ENCODE results near the gene NFKBIA. TPM values are rescaled to one million over a fixed set of nuclear protein-coding genes. Genes with fewer than 3 reads are reported as not detected.

The NFKBIA gene
- total RNA-seq, 2 donors from 2014 or later, result 1,092 to 1,804 TPM

DNA sequence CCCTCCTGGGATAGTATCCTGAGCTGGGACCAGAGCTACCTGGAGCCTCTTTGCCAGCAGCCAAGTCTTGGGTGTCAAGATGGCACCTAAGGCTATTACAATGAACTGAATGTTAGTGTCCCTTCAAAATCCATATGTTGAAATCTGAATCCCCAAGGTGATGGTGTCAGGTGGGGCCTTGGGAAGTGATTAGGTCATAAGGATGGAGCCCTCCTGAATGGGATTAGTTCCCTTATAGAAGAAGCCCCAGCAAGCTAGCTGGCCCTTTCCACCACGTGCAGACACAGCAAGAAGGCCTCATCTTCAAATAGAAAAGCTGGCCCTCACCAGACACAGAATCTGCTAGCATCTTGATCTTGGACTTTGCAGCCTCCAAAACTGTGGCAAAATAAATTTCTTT lies 12.4 kb downstream of the NFKBIA start:
- Mint-ChIP-seq H3K4me3 (no peak overlapping the region), H3K9me3 (no peaks in the 10 kb centered on the region), H3K36me3 (no peaks in the 10 kb centered on the region), H3K27ac (peak overlapping the region in 1 of 2 donors; percentile 67), H3K4me1 (ENCODE audit: low read depth in 2 of 2) (peaks cover 11 to 19% of the 10 kb centered on the region in 2 donors), H3K27me3 (no peaks in the 10 kb centered on the region)
- DNase-seq (ENCODE audit: low spot score) (no peak), ATAC-seq (no peak)

DNA sequence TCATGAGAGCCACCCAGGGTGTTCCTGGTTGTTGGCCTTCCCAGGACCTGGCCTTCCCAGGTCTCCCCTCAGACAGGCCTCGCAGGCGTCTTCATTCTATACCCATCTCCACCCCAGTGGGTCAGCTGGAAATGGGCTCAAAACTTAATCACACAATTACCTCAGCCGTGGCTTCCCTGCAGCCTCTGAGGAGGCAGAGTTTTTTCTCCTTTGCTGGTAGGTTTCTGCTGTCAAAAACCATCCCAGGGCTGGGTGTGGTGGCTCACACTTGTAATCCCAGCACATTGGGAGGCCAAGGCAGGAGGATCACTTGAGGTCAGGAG lies 13.2 kb downstream of the NFKBIA start:
- Mint-ChIP-seq H3K4me3 (no peak overlapping the region), H3K4me1 (ENCODE audit: low read depth in 2 of 2) (peaks cover 11 to 17% of the 10 kb centered on the region in 2 donors), H3K27me3 (no peaks in the 10 kb centered on the region), H3K36me3 (no peaks in the 10 kb centered on the region), H3K9me3 (no peaks in the 10 kb centered on the region), H3K27ac (peak overlapping the region in 1 of 2 donors; percentile 50)
- no peak for ATAC-seq
- DNase-seq (ENCODE audit: low spot score), result no peak

DNA sequence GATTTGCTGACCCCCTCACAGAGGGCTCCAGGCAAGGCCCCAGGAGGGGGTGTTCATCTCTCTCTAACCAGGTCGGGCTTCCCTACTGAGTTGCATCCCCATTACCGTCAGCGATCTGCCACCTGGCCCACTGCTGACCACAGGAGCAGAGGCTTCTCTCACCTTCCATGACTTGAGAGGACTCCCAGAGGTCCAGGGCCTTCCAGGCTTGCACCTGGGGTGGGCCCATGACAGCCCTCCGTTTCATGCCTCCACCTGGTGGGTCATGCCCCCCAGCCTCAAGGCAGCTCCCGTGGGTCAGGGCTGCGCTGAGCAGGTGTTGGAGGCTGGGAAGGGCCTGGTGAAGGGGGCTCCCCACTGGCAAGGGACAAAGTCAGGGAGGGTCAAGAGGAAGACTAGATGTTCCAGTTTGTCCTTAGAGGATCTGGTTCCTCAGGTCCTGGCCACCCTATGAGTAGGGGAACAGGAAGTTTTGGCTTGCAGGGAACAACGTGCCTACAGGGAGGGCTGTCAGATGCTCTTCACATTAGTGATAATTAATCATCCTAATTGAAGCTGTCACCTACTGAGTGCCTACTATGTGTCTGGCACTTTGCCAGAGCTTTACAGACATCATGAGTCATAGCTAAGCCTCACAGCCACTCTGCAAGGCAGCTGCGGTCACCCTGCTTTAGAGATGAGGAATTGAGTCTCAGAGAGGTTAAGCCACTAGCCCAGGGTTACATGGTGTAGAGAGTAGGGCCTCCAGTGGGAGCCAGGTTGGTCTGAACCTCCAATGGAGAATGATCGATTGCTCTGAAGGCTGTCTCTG lies 13.8 kb downstream of the NFKBIA start:
- no peaks in the 10 kb centered on the region for H3K27me3 Mint-ChIP-seq
- no peak overlapping the region for H3K4me3 Mint-ChIP-seq
- no peaks in the 10 kb centered on the region for H3K9me3 Mint-ChIP-seq
- peak overlapping the region in 1 of 2 donors; percentile 50 for H3K27ac Mint-ChIP-seq
- no peaks in the 10 kb centered on the region for H3K36me3 Mint-ChIP-seq
- ATAC-seq (peak; percentile 45 to 92), DNase-seq (ENCODE audit: low spot score) (no peak)
- H3K4me1 Mint-ChIP-seq (ENCODE audit: low read depth in 2 of 2), result peaks cover 11 to 17% of the 10 kb centered on the region in 2 donors

DNA sequence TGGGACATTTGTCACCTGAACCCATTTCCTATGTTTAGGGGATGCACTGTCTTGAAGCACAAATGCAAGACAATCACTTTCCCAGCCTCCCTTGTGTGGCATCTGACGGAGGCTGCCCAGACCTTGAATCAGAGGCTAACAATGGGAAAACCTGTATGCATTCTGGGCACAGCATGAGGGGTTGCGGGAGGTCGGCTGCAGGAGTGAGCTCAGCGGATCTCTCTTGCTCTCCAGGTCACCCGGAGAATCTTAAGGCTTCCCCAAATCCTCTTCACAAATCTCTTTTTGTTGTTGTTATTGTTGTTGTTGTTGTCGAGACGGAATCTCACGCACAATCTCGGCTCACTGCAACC lies 15.3 kb downstream of the NFKBIA start:
- no peak for ATAC-seq
- H3K9me3 Mint-ChIP-seq, result no peaks in the 10 kb centered on the region
- H3K36me3 Mint-ChIP-seq, result no peaks in the 10 kb centered on the region
- no peak overlapping the region for H3K4me3 Mint-ChIP-seq
- no peaks in the 10 kb centered on the region for H3K27me3 Mint-ChIP-seq
- H3K4me1 Mint-ChIP-seq (ENCODE audit: low read depth in 2 of 2), result peaks cover 11 to 12% of the 10 kb centered on the region in 2 donors
- peak; percentile 38 for DNase-seq (ENCODE audit: low spot score)
- H3K27ac Mint-ChIP-seq, result no peak overlapping the region

DNA sequence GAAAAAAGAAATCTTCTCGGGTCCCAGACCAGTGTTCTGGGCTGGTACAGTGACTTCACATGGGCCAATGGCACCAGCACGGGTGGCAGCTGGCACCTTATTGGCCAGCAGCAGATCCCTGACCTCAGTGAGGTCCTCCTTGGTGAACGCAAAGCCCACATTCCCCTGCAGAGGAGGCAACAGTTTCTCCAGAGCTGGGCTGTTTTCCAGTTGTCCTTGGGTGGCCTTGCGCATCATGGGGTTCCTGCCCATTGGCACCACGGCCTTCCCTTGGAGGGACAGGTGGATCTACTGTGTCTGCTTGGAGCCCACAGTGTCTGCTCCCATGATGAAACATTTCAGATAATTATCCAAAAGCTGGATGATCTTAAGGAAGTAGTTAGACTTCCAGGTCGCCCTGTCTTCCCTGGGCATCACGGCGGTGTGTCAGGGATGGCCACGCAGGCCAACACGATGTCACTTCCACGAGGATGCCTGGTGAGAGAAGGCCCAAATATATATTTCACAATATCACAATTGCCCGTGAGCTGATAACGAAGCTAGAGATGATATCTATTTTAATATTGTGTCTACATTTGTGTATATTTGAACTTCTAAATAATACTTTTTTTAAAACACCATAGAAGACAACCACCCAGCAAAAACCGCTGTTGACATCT lies 15.8 kb downstream of the NFKBIA start:
- Mint-ChIP-seq H3K4me3 (no peak overlapping the region), H3K9me3 (no peaks in the 10 kb centered on the region), H3K27ac (no peak overlapping the region), H3K4me1 (ENCODE audit: low read depth in 2 of 2) (peaks cover 7% of the 10 kb centered on the region in 2 donors), H3K27me3 (no peaks in the 10 kb centered on the region), H3K36me3 (no peaks in the 10 kb centered on the region)
- peak; percentile 53 for DNase-seq (ENCODE audit: low spot score)
- ATAC-seq, result no peak

DNA sequence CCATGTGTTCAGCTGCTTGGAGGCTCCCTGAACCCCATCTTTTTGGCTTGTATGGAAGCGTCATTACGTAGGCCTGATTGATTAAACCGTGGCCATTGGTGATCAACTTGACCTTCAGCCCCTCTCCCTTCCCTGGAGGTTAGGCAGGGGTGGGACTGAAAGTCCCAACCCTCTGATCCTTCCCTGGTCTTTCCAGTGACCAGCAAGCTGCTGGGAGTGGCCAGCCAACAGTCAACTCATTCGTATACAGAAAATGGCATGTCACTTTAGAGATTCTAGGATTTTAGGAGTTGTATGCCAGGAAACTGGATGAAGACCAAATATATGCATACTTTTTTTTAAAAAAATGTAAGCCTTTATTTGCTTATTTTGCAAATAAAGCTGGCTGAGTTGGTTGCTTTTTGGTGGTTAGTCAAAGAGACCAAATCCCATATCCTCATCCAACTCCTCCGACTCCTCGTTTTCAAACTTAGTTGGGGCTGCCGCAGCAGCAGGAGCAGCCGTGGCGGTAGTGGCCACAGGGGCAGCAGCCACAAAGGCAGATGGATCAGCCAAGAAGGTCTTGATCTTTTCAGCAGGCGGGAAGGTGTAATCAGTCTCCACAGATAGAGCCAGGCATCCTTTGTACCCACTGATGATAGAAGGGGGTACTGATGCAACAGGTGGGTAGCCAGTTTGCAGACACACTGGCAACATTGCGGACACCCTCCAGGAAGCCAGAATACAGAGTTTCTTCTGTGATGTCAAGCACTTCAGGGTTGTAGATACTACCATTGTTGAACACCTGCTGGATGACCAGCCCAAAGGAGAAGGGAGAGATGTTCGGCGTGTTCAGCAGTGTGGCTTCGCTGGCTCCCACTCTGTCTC lies 16.6 kb downstream of the NFKBIA start:
- no peak for ATAC-seq
- no peaks in the 10 kb centered on the region for H3K27me3 Mint-ChIP-seq
- peak; percentile 45 for DNase-seq (ENCODE audit: low spot score)
- H3K4me1 Mint-ChIP-seq (ENCODE audit: low read depth in 2 of 2), result peaks cover 5% of the 10 kb centered on the region in 2 donors
- no peak overlapping the region for H3K4me3 Mint-ChIP-seq
- no peaks in the 10 kb centered on the region for H3K9me3 Mint-ChIP-seq
- peak overlapping the region in 1 of 2 donors; percentile 60 for H3K27ac Mint-ChIP-seq
- H3K36me3 Mint-ChIP-seq, result no peaks in the 10 kb centered on the region

DNA sequence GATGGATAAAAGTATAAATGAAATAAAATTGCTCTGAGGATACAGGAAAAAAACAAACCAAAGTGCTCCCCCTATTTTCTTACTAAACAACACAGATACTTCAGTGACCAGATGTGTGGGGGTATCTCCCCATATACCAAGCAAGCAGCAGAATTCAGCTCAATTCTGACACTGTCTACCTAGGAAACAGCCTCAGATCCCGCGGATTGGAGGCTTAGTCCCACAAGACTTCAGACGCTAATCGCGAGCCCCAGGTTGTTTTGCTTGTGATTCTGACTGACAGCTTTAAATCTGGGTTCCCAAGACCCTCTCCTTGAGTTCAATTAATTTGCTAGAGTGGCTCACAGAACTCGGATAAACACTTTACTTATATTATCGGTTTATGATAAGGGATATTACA lies 17.3 kb downstream of the NFKBIA start:
- no peak for DNase-seq (ENCODE audit: low spot score)
- no peak for ATAC-seq

DNA sequence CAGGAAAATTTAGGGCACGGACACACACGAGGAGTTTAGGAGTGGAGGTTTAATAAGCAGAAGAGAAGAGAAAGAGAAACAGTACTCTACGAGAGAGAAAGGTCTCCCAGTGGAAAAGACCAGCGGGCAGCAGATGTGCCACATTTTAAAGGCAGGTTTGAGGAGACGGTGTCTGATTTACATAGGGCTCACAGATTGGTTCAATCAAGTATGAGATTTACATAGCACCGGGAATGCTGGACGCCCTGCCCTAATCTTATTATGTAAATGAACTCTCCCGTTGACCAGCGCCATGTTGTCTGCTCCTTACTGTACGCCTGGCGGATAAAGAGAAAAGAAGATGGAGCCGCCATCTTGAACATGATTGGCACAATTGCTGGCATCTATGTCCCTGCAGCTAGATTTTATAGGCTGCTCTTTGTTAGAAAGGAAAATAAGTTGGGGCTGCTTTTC lies 17.9 kb downstream of the NFKBIA start:
- peak; percentile 54 for DNase-seq (ENCODE audit: low spot score)
- no peak for ATAC-seq
- Mint-ChIP-seq H3K4me1 (ENCODE audit: low read depth in 2 of 2) (peaks cover 5% of the 10 kb centered on the region in 2 donors), H3K27me3 (no peaks in the 10 kb centered on the region), H3K9me3 (no peaks in the 10 kb centered on the region), H3K36me3 (no peaks in the 10 kb centered on the region), H3K4me3 (no peak overlapping the region), H3K27ac (no peak overlapping the region)

More for the DNA sequence above, 17.3 kb downstream of the NFKBIA start:
- H3K9me3 Mint-ChIP-seq, result no peaks in the 10 kb centered on the region
- peak overlapping the region in 1 of 2 donors; percentile 60 for H3K27ac Mint-ChIP-seq
- H3K36me3 Mint-ChIP-seq, result no peaks in the 10 kb centered on the region
- H3K4me3 Mint-ChIP-seq, result no peak overlapping the region
- H3K27me3 Mint-ChIP-seq, result no peaks in the 10 kb centered on the region
- peaks cover 5% of the 10 kb centered on the region in 2 donors for H3K4me1 Mint-ChIP-seq (ENCODE audit: low read depth in 2 of 2)

DNA sequence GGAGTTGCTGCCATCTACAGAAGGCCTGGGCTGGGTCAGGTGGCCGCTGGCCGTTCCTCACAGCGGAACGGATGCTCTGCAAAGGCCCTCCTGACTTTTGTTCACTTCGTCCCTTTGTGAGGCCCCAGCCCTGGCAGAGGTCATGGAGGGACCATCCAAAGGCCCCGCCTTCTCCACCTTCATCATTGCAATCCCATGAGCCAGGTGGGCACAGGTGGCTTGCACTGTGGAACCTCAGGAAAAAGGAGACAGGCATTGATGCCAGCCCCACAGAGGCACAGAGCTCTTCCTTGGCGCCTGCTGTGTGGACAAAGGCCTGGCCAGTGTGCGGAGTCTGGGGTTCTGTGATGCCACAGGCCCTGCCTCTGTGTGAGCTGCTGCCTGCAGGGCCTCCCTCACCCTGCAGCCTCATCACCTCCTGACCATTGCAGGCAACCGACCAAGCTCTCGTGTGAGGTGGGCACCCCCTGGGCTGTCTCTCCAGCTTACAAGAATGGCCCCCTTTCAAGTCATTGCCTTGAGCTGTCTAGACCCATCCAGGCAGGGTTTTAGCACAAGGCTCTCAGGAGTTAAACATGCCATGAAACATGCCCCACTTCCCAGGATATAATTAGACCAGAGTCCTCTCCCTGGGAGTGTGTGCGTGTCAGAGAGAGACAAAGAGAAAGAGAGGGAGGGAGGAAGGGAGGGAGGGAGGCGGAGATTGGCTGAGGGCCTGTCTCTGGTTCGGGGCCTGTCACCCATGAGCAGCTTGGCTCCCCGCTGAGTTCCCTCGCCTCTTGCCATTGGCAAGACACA lies 19.3 kb downstream of the NFKBIA start:
- no peak for DNase-seq (ENCODE audit: low spot score)
- Mint-ChIP-seq H3K4me3 (no peak overlapping the region), H3K9me3 (no peaks in the 10 kb centered on the region), H3K27me3 (no peaks in the 10 kb centered on the region), H3K4me1 (ENCODE audit: low read depth in 2 of 2) (peaks cover 0 to 5% of the 10 kb centered on the region in 2 donors), H3K27ac (no peak overlapping the region), H3K36me3 (no peaks in the 10 kb centered on the region)
- peak in 1 of 2 donors; percentile 10 for ATAC-seq

DNA sequence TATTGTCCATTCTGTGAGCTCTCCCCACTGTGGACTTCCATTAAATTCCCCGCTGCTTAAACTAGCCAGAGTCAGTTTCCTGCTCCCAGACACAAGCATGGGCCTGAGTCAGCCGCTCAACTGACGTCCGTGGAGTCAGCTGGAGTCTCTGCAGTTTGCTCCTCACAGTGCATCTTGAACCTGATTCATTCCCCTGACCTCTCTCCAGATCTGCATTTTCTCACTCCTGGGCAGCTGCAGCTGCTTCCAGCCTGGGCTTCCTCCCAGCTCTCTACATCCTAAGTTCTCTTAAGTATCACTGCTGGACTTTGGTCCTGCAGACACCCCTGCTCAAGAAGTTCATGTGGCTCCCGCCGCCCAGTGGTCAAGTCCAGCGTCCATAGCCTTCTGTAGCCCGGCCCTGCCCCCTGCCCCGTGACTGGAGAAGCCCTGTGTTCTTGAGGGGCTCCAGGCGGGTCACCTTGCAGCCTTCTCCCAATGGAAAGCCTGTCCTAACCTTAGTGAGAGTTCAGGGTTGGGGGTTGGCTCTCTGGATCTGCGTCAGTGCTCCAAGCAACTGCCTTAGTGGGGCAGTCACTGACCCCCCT lies 20.0 kb downstream of the NFKBIA start:
- Mint-ChIP-seq H3K4me1 (ENCODE audit: low read depth in 2 of 2) (peaks cover 0 to 5% of the 10 kb centered on the region in 2 donors), H3K27me3 (no peaks in the 10 kb centered on the region), H3K9me3 (no peaks in the 10 kb centered on the region), H3K36me3 (no peaks in the 10 kb centered on the region), H3K4me3 (no peak overlapping the region), H3K27ac (no peak overlapping the region)
- DNase-seq (ENCODE audit: low spot score) (no peak), ATAC-seq (no peak)

DNA sequence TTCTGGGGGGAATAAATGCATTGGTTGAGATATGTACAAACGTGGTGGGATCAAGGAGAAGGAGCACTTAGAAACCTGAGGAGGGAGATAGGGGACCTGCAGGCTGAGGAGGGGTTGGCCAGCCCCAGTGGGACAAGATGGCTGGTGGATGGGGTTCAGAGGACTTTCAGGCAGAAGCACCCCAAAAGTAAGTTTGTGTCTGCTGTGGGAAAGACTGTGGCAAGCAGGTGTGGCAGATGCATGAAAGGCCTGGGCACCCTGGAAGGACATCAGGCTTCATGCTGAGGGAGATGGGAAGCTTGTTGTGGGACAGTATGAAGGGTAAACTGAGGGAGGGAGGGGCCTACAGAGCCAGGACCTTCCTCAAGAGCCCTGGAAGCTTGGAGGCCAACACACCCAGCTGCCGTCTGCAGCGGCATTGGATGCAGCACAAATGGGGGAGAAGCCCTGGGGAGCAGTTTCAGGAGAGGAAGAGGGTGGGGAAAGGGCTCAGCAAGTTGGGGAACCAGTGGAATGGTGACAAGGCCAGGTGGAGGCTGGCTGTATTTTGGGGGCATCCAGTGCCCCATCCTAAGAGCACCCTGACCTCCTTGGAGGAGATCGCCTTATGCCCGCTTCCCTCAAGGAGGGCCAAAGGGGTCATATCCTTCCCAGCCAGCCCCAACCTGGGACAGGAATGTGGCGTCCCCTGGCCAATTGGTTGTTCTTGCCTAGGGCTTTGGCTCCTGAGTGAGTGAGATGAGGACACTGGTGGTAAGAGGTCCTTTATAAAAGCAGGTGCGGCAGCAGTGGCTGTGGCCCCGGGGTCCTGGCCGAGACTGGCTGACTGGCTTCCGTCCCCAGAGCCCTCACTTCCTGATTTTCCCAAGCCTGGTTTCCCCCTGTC lies 20.7 kb downstream of the NFKBIA start:
- no peak overlapping the region for H3K27ac Mint-ChIP-seq
- no peaks in the 10 kb centered on the region for H3K27me3 Mint-ChIP-seq
- no peak for ATAC-seq
- H3K4me1 Mint-ChIP-seq (ENCODE audit: low read depth in 2 of 2), result peaks cover 0 to 5% of the 10 kb centered on the region in 2 donors
- H3K4me3 Mint-ChIP-seq, result no peak overlapping the region
- no peaks in the 10 kb centered on the region for H3K36me3 Mint-ChIP-seq
- no peaks in the 10 kb centered on the region for H3K9me3 Mint-ChIP-seq
- no peak for DNase-seq (ENCODE audit: low spot score)

DNA sequence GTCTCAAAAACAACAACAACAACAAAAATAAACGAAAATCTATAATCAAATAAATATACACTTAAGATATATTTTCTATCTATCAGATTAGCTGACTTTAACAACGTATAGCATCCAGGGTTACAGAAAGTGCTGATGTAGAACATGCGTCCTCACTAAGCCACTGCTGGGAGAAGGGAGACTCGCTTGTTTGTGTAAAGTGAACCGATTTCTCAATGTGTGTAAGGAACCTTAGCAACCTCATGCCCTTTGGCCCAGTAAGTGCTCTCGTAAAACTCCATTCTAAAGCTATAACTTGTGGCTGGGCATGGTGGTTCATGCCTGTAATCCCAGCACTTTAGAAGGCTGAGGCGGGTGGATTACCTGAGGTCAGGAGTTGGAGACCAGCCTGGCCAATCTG lies 23.8 kb downstream of the NFKBIA start:
- Mint-ChIP-seq H3K27ac (no peak overlapping the region), H3K4me1 (ENCODE audit: low read depth in 2 of 2) (peaks cover 5 to 6% of the 10 kb centered on the region in 2 donors), H3K36me3 (no peaks in the 10 kb centered on the region), H3K27me3 (no peaks in the 10 kb centered on the region), H3K4me3 (no peak overlapping the region), H3K9me3 (no peaks in the 10 kb centered on the region)
- no peak for DNase-seq (ENCODE audit: low spot score)
- ATAC-seq, result no peak

Measured in natural killer cell treated with Interleukin-12 subunit alpha and Interleukin-12 subunit beta and Interleukin-15 and Interleukin-18, amount 100 ng/mL, for 72 hours (primary cell).